Testis (tissue), 3 donors: ENCODE measurements around the gene TMEM207. TPM values are rescaled to one million over a fixed set of nuclear protein-coding genes. Genes with fewer than 3 reads are reported as not detected.

Experiments
- DNase-seq: peaks from one replicate; pipeline ENCODE4 v3.0.0-alpha.2; 2019
- H3K27ac ChIP-seq, 2 donors: fragments of 200-600 bp; sonication (generic); one replicate each; pipeline ENCODE4 v1.5.1; 2019
- H3K27me3 ChIP-seq: fragments of 200-600 bp; sonication (generic); one replicate; pipeline ENCODE4 v1.5.1; 2019
- H3K36me3 ChIP-seq: fragments of 200-600 bp; sonication (generic); one replicate; pipeline ENCODE4 v1.5.1; 2017; ENCODE audit warnings: low read depth; ENCODE audit errors: missing control alignments
- H3K4me1 ChIP-seq: fragments of 200-600 bp; sonication (generic); one replicate; pipeline ENCODE4 v1.5.1; 2019
- H3K4me3 ChIP-seq, 2 donors: fragments of 200-600 bp; sonication (generic); one replicate each; pipeline ENCODE4 v1.5.1; 2017 to 2019
- H3K9me3 ChIP-seq: fragments of 200-600 bp; sonication (generic); one replicate; pipeline ENCODE4 v1.5.1; 2017
- CTCF ChIP-seq, 3 experiments: fragments of 450-650 bp in 2 of 3; fragments of 200-600 bp in 1 of 3; sonication (generic) in 1 of 3; IDR thresholded peaks; one replicate each; pipeline ENCODE4 v1.5.1; 2016 to 2019; ENCODE audit warnings: antibody characterized with exemption in 3 of 3, mild to moderate bottlenecking in 2 of 3, moderate library complexity in 1 of 3
- POLR2A ChIP-seq: fragments of 450-650 bp; IDR thresholded peaks from one replicate; pipeline ENCODE4 v1.6.1; 2017; ENCODE audit warnings: antibody characterized with exemption, mild to moderate bottlenecking, moderate library complexity
- WGBS, 2 donors: methylation state at CpG; one replicate each; pipeline ENCODE4 v1.1.5; 2018; 5-methylcytosine and 5-hydroxymethylcytosine counted together
- intact Hi-C: fragments of 100-400 bp; cut with DNase I; formaldehyde crosslinking; loops from one replicate; pipeline ENCODE4 v1.15.1; 2023; ENCODE audit warnings: low total_unique reads
- polyA plus RNA-seq: library from polyadenylated mRNA; stranded (reverse); fragments of 350-450 nt; fragmentation: Illumina TruSeq; extraction: RNeasy Lipid Tissue Mini Kit (QIAGEN cat#74804); gene quantifications from one replicate; pipeline ENCODE4 v1.2.3, GENCODE V29; 2014; ENCODE audit warnings: low read depth, low replicate concordance; ENCODE audit not compliant: insufficient read depth
- total RNA-seq, 2 donors: library from RNA; depleted of rRNA; stranded (reverse); fragments of >200 nt; gene quantifications; one replicate each; pipeline ENCODE4 v1.2.3, GENCODE V29; 2016

Gene TMEM207
- total and polyA plus RNA-seq, 3 donors from 2014 or later = 0.19 to 1.6 TPM; not detected in 1

DNA sequence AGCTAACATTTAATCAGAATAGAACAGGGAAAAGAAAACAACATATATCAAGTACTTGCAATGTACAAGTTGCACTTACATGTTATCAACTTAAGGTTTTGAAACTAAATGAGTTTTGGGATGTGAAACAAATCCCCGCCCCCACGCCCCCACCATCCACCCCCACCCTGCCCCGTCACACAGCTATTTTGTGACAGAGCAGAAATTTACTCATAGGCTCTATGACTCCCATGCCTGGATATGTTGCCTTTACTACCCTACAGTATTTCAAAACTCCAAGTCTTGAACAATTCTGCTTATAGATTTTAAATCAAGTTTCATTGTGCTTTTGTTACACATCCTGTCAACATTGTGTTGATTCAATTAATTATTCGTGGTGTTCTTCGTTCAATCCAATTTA, 46.1 kb upstream of the TMEM207 start:
- Histone ChIP-seq H3K4me1 (no peaks in the 10 kb centered on the region), H3K9me3 (no peaks in the 10 kb centered on the region), H3K27ac (no peak overlapping the region), H3K4me3 (no peak overlapping the region), H3K27me3 (no peaks in the 10 kb centered on the region), H3K36me3 (no peaks in the 10 kb centered on the region)
- 78 to 79% methylated on average over 5 of the region's 5 CpGs for WGBS, 2 donors
- TF ChIP-seq POLR2A (no peak), CTCF (IDR thresholded peaks at IDR 0.05) (no peak)
- intact Hi-C loops = no loop called here
- no peak for DNase-seq

DNA sequence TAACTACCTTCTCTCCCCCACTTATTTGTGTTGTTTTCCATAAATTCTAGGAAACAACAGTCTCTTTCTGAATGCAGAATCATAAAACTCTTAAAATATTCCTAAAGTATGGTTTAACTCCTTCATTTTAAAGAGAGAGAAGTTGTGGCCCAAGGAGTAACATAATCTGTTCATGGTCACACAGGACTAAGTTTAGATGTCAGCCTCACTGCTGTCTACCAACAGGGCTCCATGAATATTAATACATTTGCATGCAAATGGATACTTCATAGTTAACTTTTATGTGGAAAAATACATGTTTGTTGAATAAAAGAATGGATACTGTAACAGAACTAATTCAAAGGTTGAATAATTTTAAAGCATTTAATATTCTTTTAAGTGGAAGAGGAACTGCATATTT, 45.7 kb upstream of the TMEM207 start:
- intact Hi-C loops = no loop called here
- Histone ChIP-seq H3K27me3 (no peaks in the 10 kb centered on the region), H3K4me3 (no peak overlapping the region), H3K27ac (no peak overlapping the region), H3K36me3 (no peaks in the 10 kb centered on the region), H3K9me3 (no peaks in the 10 kb centered on the region), H3K4me1 (no peaks in the 10 kb centered on the region)
- TF ChIP-seq CTCF (IDR thresholded peaks at IDR 0.05) (no peak), POLR2A (no peak)
- DNase-seq = no peak

DNA sequence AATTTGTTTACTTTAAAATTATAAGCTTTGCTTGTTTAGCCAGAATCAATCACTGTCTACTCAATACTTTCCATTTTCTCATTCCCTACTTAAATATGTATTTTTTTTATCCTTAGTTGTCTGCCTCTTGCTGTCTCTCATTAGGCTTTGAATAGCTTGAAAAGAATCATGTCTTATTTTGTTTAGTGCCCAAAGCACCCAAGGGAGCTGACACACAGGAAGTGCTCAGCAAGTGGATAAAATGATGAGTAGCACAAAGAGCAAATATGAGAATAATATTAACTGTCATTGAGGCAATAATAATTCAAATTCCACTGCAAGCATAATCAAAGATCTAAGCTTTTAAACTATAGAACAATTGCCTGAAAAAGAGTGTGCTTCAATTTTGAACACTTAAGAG, 45.2 kb upstream of the TMEM207 start:
- TF ChIP-seq POLR2A = no peak
- no peak for TF ChIP-seq CTCF (IDR thresholded peaks at IDR 0.05)
- intact Hi-C loops = no loop called here
- no peaks in the 10 kb centered on the region for H3K36me3 ChIP-seq
- H3K27me3 ChIP-seq = no peaks in the 10 kb centered on the region
- H3K27ac ChIP-seq = no peak overlapping the region
- H3K4me3 ChIP-seq = no peak overlapping the region
- no peaks in the 10 kb centered on the region for H3K9me3 ChIP-seq
- DNase-seq = no peak
- no peaks in the 10 kb centered on the region for H3K4me1 ChIP-seq

- no peak overlapping the region for H3K4me3 ChIP-seq
- TF ChIP-seq POLR2A (no peak), CTCF (IDR thresholded peaks at IDR 0.05) (no peak)
- no peaks in the 10 kb centered on the region for H3K4me1 ChIP-seq
- intact Hi-C loops = no loop called here
- no peak overlapping the region for H3K27ac ChIP-seq
- DNase-seq = no peak
- WGBS, 2 donors = 82 to 95% methylated on average over 4 of the region's 4 CpGs
- H3K27me3 ChIP-seq = no peaks in the 10 kb centered on the region
- no peaks in the 10 kb centered on the region for H3K36me3 ChIP-seq
- no peaks in the 10 kb centered on the region for H3K9me3 ChIP-seq
Observed at GRCh38 chr3:190492966-190493365, 43.3 kb upstream of the TMEM207 start.

GRCh38 chr3:190492129-190492528, 42.4 kb upstream of the TMEM207 start:
- H3K4me3 ChIP-seq = no peak overlapping the region
- H3K27ac ChIP-seq = no peak overlapping the region
- DNase-seq = no peak
- H3K4me1 ChIP-seq = no peaks in the 10 kb centered on the region
- no peaks in the 10 kb centered on the region for H3K27me3 ChIP-seq
- no peaks in the 10 kb centered on the region for H3K9me3 ChIP-seq
- TF ChIP-seq CTCF (IDR thresholded peaks at IDR 0.05) (no peak), POLR2A (no peak)
- no peaks in the 10 kb centered on the region for H3K36me3 ChIP-seq
- intact Hi-C loops = no loop called here
